Neural cell (in vitro differentiated cells): ENCODE results near the gene COL28A1.

ENCODE experiments used
- EP300 ChIP-seq: fragments of 450-650 bp; conservative IDR thresholded peaks from 2 replicates; pipeline ENCODE4 v1.6.1; 2014; ENCODE audit warnings: antibody characterized with exemption, mild to moderate bottlenecking, moderate library complexity; ENCODE audit not compliant: poor library complexity, severe bottlenecking
- EZH2 ChIP-seq: fragments of 200-600, 300-800 bp; shearing (Covaris generic), sonication (generic); IDR thresholded peaks from 2 replicates; pipeline ENCODE4 v1.6.1; 2014; ENCODE audit warnings: antibody characterized with exemption, low read length, borderline replicate concordance, mild to moderate bottlenecking; ENCODE audit not compliant: insufficient read depth, poor library complexity, severe bottlenecking
- POLR2AphosphoS5 ChIP-seq: IDR thresholded peaks from 2 replicates; pipeline ENCODE4 v1.6.1; 2012
- TF ChIP-seq, protein P1 (sequence below): IDR thresholded peaks from 2 replicates; pipeline ENCODE4 v1.6.1; 2012; ENCODE audit warnings: borderline replicate concordance
- TF ChIP-seq, protein P2 (sequence below): fragments of 450-650 bp; IDR thresholded peaks from 2 replicates; pipeline ENCODE4 v1.5.1; 2014; ENCODE audit warnings: antibody characterized with exemption, mild to moderate bottlenecking, moderate library complexity; ENCODE audit not compliant: poor library complexity, severe bottlenecking

GRCh38 chr7:7527047-7527446 is 8.6 kb downstream of the COL28A1 start:
- no peak for TF ChIP-seq POLR2AphosphoS5
- TF ChIP-seq, protein P1, sequence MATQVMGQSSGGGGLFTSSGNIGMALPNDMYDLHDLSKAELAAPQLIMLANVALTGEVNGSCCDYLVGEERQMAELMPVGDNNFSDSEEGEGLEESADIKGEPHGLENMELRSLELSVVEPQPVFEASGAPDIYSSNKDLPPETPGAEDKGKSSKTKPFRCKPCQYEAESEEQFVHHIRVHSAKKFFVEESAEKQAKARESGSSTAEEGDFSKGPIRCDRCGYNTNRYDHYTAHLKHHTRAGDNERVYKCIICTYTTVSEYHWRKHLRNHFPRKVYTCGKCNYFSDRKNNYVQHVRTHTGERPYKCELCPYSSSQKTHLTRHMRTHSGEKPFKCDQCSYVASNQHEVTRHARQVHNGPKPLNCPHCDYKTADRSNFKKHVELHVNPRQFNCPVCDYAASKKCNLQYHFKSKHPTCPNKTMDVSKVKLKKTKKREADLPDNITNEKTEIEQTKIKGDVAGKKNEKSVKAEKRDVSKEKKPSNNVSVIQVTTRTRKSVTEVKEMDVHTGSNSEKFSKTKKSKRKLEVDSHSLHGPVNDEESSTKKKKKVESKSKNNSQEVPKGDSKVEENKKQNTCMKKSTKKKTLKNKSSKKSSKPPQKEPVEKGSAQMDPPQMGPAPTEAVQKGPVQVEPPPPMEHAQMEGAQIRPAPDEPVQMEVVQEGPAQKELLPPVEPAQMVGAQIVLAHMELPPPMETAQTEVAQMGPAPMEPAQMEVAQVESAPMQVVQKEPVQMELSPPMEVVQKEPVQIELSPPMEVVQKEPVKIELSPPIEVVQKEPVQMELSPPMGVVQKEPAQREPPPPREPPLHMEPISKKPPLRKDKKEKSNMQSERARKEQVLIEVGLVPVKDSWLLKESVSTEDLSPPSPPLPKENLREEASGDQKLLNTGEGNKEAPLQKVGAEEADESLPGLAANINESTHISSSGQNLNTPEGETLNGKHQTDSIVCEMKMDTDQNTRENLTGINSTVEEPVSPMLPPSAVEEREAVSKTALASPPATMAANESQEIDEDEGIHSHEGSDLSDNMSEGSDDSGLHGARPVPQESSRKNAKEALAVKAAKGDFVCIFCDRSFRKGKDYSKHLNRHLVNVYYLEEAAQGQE, result no peak
- TF ChIP-seq, protein P2, sequence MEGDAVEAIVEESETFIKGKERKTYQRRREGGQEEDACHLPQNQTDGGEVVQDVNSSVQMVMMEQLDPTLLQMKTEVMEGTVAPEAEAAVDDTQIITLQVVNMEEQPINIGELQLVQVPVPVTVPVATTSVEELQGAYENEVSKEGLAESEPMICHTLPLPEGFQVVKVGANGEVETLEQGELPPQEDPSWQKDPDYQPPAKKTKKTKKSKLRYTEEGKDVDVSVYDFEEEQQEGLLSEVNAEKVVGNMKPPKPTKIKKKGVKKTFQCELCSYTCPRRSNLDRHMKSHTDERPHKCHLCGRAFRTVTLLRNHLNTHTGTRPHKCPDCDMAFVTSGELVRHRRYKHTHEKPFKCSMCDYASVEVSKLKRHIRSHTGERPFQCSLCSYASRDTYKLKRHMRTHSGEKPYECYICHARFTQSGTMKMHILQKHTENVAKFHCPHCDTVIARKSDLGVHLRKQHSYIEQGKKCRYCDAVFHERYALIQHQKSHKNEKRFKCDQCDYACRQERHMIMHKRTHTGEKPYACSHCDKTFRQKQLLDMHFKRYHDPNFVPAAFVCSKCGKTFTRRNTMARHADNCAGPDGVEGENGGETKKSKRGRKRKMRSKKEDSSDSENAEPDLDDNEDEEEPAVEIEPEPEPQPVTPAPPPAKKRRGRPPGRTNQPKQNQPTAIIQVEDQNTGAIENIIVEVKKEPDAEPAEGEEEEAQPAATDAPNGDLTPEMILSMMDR, result no peak
- TF ChIP-seq EP300, result no peak
- no peak for TF ChIP-seq EZH2
